A673 (cell line): ENCODE results near the gene ZEB1. TPM values are rescaled to one million over a fixed set of nuclear protein-coding genes. Genes with fewer than 3 reads are reported as not detected.

Experiments used
- BruUV-seq: library from RNA; stranded (reverse); fragments of 400-500 nt; replicated peaks from 2 replicates; lab custom pipeline; 2021; lab: Mats Ljungman, UMichigan
- CTCF ChIA-PET: fragments of 300-600 bp; sonication (Branson Sonifier 250); formaldehyde crosslinking; loops from one replicate; lab custom pipeline; 2022; ENCODE audit warnings: antibody characterized with exemption; lab: Charles Lee
- POLR2A ChIA-PET: fragments of 300-600 bp; sonication (Branson Sonifier 250); formaldehyde crosslinking; loops from one replicate; lab custom pipeline; 2022; ENCODE audit warnings: antibody characterized with exemption; ENCODE audit not compliant: low non-redundant PET; lab: Charles Lee
- DNase-seq: peaks from one replicate; pipeline ENCODE4 v3.0.0-alpha.2; 2015; ENCODE audit warnings: low spot score
- H3K27ac ChIP-seq: fragments of 200-600 bp; sonication (generic); 2 replicates; pipeline ENCODE4 v1.5.1; 2016; ENCODE audit warnings: mixed run types, low read depth, mild to moderate bottlenecking, mixed read lengths, antibody characterized with exemption, low read length; ENCODE audit not compliant: poor library complexity, severe bottlenecking
- H3K27me3 ChIP-seq: fragments of 200-600 bp; sonication (generic); replicated peaks from 2 replicates; pipeline ENCODE4 v1.6.1; 2017; ENCODE audit warnings: mixed run types, low read depth, mild to moderate bottlenecking, mixed read lengths, antibody characterized with exemption, low read length; ENCODE audit not compliant: insufficient read depth, poor library complexity
- H3K36me3 ChIP-seq: fragments of 200-600 bp; sonication (generic); 2 replicates; pipeline ENCODE4 v1.6.1; 2016; ENCODE audit warnings: mixed run types, mild to moderate bottlenecking, mixed read lengths, antibody characterized with exemption, low read length; ENCODE audit not compliant: insufficient read depth, poor library complexity, severe bottlenecking
- H3K4me1 ChIP-seq: fragments of 200-600 bp; sonication (generic); 2 replicates; pipeline ENCODE4 v1.6.1; 2017; ENCODE audit warnings: mixed run types, mild to moderate bottlenecking, mixed read lengths, antibody characterized with exemption, low read length; ENCODE audit not compliant: insufficient read depth, poor library complexity, severe bottlenecking
- H3K4me3 ChIP-seq: fragments of 200-600 bp; sonication (generic); 2 replicates; pipeline ENCODE4 v1.5.1; 2016; ENCODE audit warnings: low read depth, mixed run types, mild to moderate bottlenecking, mixed read lengths, low read length; ENCODE audit not compliant: poor library complexity, severe bottlenecking
- H3K9me3 ChIP-seq: fragments of 200-600 bp; sonication (generic); 2 replicates; pipeline ENCODE4 v1.6.1; 2016; ENCODE audit warnings: mixed run types, low read depth, mild to moderate bottlenecking, mixed read lengths, antibody characterized with exemption, low read length; ENCODE audit not compliant: poor library complexity, severe bottlenecking
- EZH2 ChIP-seq: fragments of 200-600 bp; sonication (generic); IDR thresholded peaks from 2 replicates; pipeline ENCODE4 v1.6.1; 2017; ENCODE audit warnings: borderline replicate concordance, low read depth, mild to moderate bottlenecking, mixed read lengths, antibody characterized with exemption, low read length; ENCODE audit not compliant: poor library complexity, severe bottlenecking
- intact Hi-C: fragments of 100-400 bp; cut with micrococcal nuclease; formaldehyde crosslinking; loops from one replicate; pipeline ENCODE4 v1.10.0; 2022; ENCODE audit not compliant: unreplicated experiment
- total RNA-seq: library from RNA; stranded (reverse); gene quantifications from 2 replicates; pipeline ENCODE4 v1.2.3, GENCODE V29; 2021
- TF ChIP-seq, protein P1 (sequence below): fragments of 300-800, 200-600 bp; sonication (generic); conservative IDR thresholded peaks from 2 replicates; pipeline ENCODE4 v1.5.1; 2017; ENCODE audit warnings: low read depth, mild to moderate bottlenecking, antibody characterized with exemption, low read length, moderate library complexity, mixed read lengths

ZEB1 gene
- total RNA-seq, 1 experiment from 2014 or later: 8.3 TPM

DNA sequence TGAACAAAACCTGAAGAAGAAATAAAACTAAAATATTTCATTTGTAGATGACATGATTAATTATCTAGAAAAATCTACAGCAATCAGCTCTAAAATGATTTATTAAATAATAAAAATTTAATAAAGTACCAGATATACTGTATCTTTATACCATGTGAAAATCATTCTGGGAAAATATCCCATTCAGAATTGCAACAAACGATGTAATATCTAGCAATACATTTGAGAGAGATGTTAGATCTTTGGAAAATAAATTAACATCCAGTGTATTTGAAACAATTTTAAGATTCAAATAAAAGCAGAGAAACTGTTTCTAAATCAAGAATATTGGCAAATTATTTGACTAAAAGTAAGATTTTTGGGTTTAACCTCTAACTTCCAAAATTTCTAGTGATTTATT, 62.2 kb downstream of the ZEB1 start:
- Histone ChIP-seq H3K9me3 (no peaks in the 10 kb centered on the region), H3K27ac (no peak overlapping the region), H3K4me3 (no peak overlapping the region), H3K27me3 (no peaks in the 10 kb centered on the region), H3K4me1 (no peaks in the 10 kb centered on the region), H3K36me3 (no peaks in the 10 kb centered on the region)
- TF ChIP-seq, protein P1, sequence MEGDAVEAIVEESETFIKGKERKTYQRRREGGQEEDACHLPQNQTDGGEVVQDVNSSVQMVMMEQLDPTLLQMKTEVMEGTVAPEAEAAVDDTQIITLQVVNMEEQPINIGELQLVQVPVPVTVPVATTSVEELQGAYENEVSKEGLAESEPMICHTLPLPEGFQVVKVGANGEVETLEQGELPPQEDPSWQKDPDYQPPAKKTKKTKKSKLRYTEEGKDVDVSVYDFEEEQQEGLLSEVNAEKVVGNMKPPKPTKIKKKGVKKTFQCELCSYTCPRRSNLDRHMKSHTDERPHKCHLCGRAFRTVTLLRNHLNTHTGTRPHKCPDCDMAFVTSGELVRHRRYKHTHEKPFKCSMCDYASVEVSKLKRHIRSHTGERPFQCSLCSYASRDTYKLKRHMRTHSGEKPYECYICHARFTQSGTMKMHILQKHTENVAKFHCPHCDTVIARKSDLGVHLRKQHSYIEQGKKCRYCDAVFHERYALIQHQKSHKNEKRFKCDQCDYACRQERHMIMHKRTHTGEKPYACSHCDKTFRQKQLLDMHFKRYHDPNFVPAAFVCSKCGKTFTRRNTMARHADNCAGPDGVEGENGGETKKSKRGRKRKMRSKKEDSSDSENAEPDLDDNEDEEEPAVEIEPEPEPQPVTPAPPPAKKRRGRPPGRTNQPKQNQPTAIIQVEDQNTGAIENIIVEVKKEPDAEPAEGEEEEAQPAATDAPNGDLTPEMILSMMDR: no peak
- TF ChIP-seq EZH2: no peak
- CTCF ChIA-PET: no interaction called here
- POLR2A ChIA-PET: no interaction called here
- BruUV-seq: no TSS peak
- intact Hi-C loops: no loop called here
- DNase-seq: no peak

DNA sequence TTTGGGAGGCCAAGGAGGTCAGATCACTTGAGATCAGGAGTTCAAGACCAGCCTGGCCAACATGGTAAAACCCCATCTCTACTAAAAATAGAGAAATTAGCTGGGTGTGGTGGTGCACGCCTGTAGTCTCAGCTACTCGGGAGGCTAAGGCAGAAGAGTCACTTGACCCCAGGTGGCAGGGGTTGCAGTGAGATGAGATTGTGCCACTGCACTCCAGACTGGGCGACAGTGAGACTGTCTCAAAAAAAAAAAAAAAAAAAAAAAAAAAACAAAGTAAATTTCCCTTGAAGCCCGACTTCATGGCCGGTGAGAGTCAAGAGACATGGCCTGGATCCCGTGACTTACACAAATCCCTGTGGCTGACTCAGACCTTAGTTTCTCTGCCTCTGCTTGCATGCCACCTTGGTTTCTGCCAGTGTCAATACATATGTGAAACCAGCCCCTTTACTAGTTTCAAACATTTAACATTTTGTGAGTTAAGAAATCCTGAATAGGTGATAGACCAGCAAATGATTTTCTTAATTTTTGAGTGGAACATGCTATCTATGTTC, 62.8 kb downstream of the ZEB1 start:
- intact Hi-C loops: no loop called here
- POLR2A ChIA-PET: no interaction called here
- no TSS peak for BruUV-seq

DNA sequence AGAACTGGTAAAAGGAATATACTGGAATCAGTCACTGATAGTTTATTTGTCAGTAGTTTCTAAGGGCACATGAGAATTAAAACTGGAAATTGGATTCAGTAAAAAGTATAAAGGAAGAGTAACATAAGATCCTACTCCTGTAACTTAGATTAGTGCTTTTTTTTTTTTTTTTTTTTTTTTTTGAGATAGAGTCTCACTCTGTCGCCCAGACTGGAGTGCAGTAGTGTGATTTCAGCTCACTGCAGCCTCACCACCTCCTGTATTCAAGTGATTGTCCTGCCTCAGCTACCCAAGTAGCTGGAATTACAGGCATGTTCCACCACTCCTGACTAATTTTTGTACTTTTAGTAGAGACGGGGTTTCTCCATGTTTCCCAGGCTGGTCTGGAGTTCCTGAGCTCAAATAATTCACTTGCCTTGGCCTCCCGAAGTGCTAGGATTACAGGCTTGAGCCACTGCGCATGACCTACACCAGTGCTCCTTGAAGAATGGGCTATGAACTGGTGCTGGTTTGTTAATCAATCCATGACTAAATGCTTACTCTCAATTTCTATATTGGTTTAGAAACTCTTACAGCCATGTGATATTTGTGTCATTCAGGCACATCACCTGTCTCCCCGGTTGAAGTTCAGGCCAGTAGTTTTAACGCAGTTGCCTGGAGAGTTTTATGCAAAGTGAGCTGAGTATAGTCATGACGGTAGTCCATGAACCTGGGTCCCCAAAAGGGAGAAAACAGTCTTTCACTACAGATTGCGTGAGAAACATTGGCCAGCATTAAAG, 65.0 kb downstream of the ZEB1 start:
- Histone ChIP-seq H3K27ac (no peak overlapping the region), H3K4me1 (no peaks in the 10 kb centered on the region), H3K9me3 (no peaks in the 10 kb centered on the region), H3K4me3 (no peak overlapping the region), H3K27me3 (no peaks in the 10 kb centered on the region), H3K36me3 (no peaks in the 10 kb centered on the region)
- CTCF ChIA-PET: no interaction called here
- DNase-seq: no peak
- POLR2A ChIA-PET: no interaction called here
- intact Hi-C loops: no loop called here
- BruUV-seq: no TSS peak
- no peak for TF ChIP-seq EZH2
- TF ChIP-seq, protein P1: no peak

More for the DNA sequence above, 62.8 kb downstream of the ZEB1 start:
- H3K27ac ChIP-seq: no peak overlapping the region
- H3K9me3 ChIP-seq: no peaks in the 10 kb centered on the region
- CTCF ChIA-PET: no interaction called here
- no peaks in the 10 kb centered on the region for H3K27me3 ChIP-seq
- H3K4me3 ChIP-seq: no peak overlapping the region
- no peaks in the 10 kb centered on the region for H3K36me3 ChIP-seq
- no peaks in the 10 kb centered on the region for H3K4me1 ChIP-seq
- TF ChIP-seq EZH2: no peak
- TF ChIP-seq, protein P1: no peak
- DNase-seq: no peak
